SW480 (cell line): Measurements from ENCODE around the gene LRP2.

Experiments used
- DNase-seq: peaks from one replicate; pipeline ENCODE4 v3.0.0-alpha.2; 2016; ENCODE audit warnings: low spot score

The LRP2 gene

DNA sequence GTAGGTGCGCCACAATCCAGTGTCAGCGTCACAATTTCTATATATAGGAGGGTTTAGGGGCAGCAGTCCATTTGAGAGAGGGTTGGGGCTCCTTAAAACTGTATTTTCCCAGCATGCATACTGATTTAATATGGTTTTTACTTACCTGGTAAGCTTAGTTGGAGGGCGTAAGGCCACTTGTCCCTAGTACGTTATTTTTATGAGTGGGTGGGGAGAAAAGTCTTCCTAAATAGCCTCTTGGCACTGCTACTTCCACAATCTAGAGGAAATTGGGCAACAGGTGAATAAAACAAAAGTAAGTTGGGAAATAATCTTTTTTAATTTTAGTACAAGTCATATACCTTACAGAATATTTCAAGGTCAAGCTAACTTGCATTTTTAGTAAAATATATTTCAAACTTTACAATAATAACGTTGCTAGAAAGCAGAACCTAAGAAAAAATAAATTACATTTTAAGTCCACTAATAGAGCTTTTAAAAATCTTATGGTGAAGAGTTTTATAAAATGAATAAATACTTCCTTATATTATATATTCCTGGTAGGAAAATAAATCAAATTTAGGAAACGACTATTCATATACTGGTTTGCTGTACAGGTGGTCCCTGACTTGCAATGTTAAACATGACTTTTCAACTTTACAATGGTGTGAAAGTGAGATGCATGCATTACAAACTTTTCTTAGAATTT lies 272.1 kb downstream of the LRP2 start:
- DNase-seq: no peak

DNA sequence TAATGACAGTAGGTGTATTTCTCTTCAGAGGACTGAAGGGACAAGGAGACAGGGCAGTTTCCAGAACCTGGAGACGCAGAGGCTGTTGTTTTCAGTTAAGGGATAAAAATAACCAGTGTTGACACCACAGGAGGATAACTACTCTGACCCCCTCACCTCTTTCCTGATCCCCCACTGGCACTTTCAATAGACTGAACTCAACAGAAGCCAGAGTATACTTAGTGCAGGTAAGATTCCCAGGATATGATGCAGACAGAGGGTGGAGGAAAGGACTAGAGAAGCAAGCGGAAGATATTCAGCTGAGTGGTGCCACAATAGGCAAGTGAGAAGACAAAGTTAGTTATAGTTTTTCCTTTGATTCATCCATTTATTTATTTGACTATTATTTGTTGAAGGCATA lies 273.2 kb downstream of the LRP2 start:
- no peak for DNase-seq

GRCh38 chr2:169087757-169088379 lies 274.5 kb downstream of the LRP2 start:
- DNase-seq: no peak

DNA sequence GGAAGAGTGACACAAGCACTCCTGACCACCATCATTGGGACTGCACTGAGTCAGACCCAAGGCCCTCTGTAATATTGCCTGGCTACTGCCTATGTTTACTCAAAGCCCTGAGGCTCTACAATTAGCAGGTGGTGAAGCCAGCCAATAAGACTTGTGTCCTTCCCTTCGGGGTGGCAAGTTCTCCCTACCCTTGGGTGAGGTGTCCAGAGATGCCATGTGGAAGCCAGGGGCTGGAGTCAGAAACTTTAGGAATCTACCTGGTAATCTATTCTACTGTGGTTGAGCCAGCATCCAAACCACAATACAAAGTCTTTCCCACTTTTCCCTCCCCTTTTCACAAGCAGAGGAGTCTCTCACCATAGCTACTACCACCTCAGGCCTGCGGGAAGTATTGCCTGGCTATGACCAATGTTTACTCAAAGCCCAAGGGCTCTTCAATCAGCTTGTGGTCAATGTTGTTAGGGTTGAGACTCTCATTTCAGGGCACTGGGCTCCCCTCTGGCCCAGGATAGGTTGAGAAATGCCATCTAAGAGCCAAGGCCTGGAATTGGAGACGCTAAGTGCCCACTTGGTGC lies 275.4 kb downstream of the LRP2 start:
- no peak for DNase-seq

DNA sequence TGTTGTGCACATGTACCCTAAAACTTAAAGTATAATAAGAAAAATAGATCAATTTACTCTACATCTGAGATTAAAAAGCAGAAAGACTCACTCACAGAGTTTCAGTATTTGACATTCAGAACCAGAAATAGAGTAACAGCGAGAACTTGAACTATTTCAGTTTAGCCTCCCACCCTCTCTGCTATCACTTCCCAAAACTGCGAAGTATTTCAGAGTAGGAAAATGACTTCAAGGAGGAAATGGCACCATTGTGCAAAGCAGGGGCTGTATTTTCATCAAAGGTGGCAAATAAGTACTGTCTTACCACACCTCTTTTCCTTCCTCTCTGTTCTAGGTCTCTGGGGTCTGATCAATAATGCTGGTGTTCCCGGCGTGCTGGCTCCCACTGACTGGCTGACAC lies 279.3 kb downstream of the LRP2 start:
- DNase-seq: no peak

- DNase-seq: no peak
Observed at GRCh38 chr2:169081551-169081950, 280.8 kb downstream of the LRP2 start.

DNA sequence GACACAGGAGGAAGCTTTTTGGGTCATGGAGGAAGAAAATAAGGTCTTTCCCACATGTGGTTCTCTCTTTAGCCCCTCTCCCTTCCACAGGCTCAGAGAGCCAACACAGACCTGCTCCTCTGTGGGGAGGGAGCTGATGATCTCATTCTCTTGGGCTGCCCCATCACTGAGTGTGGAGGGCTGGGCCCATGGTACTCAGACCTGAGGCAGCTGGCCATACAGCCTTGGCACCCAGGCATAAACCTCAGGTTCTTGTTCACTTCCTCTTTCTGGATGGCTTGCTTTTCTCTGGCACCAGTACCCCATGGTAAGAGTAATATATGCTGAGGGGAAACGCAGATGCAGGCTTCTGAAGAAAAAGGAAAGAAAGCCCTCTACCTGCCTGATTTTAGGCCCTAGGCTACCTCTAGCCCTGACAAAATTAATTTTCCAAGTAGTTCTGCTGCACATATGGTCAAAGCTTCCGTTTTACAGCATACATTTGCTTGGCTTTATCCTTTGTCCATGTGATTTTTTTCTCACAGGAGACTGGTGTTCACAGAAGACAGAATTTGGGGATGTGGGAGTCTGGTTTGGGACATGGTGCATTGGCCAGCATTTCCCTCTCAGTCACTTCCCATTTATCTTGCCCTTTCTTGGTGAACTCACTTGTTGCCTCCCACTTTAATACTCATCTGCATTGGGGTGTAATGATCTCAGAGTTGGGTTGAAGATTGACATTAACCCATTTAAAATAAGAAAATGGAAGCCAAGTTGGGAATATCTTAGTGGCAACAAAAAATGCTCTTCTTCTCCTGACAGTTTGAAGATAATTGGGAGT lies 281.9 kb downstream of the LRP2 start:
- no peak for DNase-seq

- DNase-seq: no peak
Observed at GRCh38 chr2:169077674-169078240, 284.6 kb downstream of the LRP2 start.
